ENCODE data around the gene TYRP1.
"Not testable (repeated sequence)": the region's sequence is repeated elsewhere in the genome, so short reads cannot be mapped to it uniquely, and the experiment has no call there.

Gene TYRP1

GRCh38 chr9:12657998-12658397 is 35.2 kb upstream of the TYRP1 start:
- TF ChIP-seq CTCF (IDR thresholded peaks at IDR 0.05; ENCODE audit: insufficient read depth, missing control alignments) = no peak
- DNase-seq (ENCODE audit: insufficient read length, low spot score) (no peak), FAIRE-seq (no peak)

GRCh38 chr9:12658531-12659209 is 34.5 kb upstream of the TYRP1 start:
- FAIRE-seq = no peak
- no peak for DNase-seq (ENCODE audit: insufficient read length, low spot score)
- no peak for TF ChIP-seq CTCF (IDR thresholded peaks at IDR 0.05; ENCODE audit: insufficient read depth, missing control alignments)

- TF ChIP-seq CTCF (IDR thresholded peaks at IDR 0.05; ENCODE audit: insufficient read depth, missing control alignments) = no peak
- DNase-seq (ENCODE audit: insufficient read length, low spot score) (no peak), FAIRE-seq (no peak)
Observed at GRCh38 chr9:12659220-12659619, 34.0 kb upstream of the TYRP1 start.

- no peak for DNase-seq (ENCODE audit: insufficient read length, low spot score)
- TF ChIP-seq CTCF (IDR thresholded peaks at IDR 0.05; ENCODE audit: insufficient read depth, missing control alignments) = peak; percentile 18
- FAIRE-seq = no peak
Observed at GRCh38 chr9:12666813-12667212, 26.4 kb upstream of the TYRP1 start.

- DNase-seq (ENCODE audit: insufficient read length, low spot score) (no peak), FAIRE-seq (no peak)
- no peak for TF ChIP-seq CTCF (IDR thresholded peaks at IDR 0.05; ENCODE audit: insufficient read depth, missing control alignments)
Observed at GRCh38 chr9:12667892-12668291, 25.3 kb upstream of the TYRP1 start.

- no peak for TF ChIP-seq CTCF (IDR thresholded peaks at IDR 0.05; ENCODE audit: insufficient read depth, missing control alignments)
- no peak for FAIRE-seq
- DNase-seq (ENCODE audit: insufficient read length, low spot score) = no peak
Observed at GRCh38 chr9:12670006-12670405, 23.2 kb upstream of the TYRP1 start.

- no peak for FAIRE-seq
- DNase-seq (ENCODE audit: insufficient read length, low spot score) = no peak
Observed at GRCh38 chr9:12674961-12675360, 18.2 kb upstream of the TYRP1 start.

GRCh38 chr9:12677462-12678126 is 15.6 kb upstream of the TYRP1 start:
- FAIRE-seq = not testable (repeated sequence)

More at GRCh38 chr9:12674961-12675360, 18.2 kb upstream of the TYRP1 start:
- TF ChIP-seq CTCF (IDR thresholded peaks at IDR 0.05; ENCODE audit: insufficient read depth, missing control alignments) = no peak

More at GRCh38 chr9:12677462-12678126, 15.6 kb upstream of the TYRP1 start:
- DNase-seq (ENCODE audit: insufficient read length, low spot score) = not testable (repeated sequence)

All from D721Med (cell line).